ENCODE results near the gene CERS6. TPM values are rescaled to one million over a fixed set of nuclear protein-coding genes. Genes with fewer than 3 reads are reported as not detected.

The CERS6 gene
- total and polyA plus RNA-seq, 2 experiments from 2014 or later: 7.4 to 35.0 TPM

GRCh38 chr2:168751104-168751740, 295.1 kb downstream of the CERS6 start:
- no peak for DNase-seq (ENCODE audit: low spot score)
- peaks cover 1% of the 10 kb centered on the region for H3K27me3 Mint-ChIP-seq (ENCODE audit: insufficient read depth, low read depth, poor library complexity)

GRCh38 chr2:168752361-168752760, 296.3 kb downstream of the CERS6 start:
- H3K4me3 Mint-ChIP-seq: no peak overlapping the region
- ATAC-seq (no peak), DNase-seq (ENCODE audit: low spot score) (no peak)
- H3K27me3 Mint-ChIP-seq (ENCODE audit: insufficient read depth, low read depth, poor library complexity): peaks cover 2% of the 10 kb centered on the region
- no peaks in the 10 kb centered on the region for H3K79me2 ChIP-seq (replicated peaks; ENCODE audit: insufficient read depth)
- H4K20me1 ChIP-seq (replicated peaks; ENCODE audit: insufficient read depth): no peaks in the 10 kb centered on the region
- peaks cover 13% of the 10 kb centered on the region for H3K4me1 ChIP-seq (ENCODE audit: insufficient read depth)
- H3K9me2 ChIP-seq (ENCODE audit: insufficient read depth): no peaks in the 10 kb centered on the region
- H3K27ac ChIP-seq (ENCODE audit: low read depth): no peak overlapping the region
- H2AFZ ChIP-seq: no peak overlapping the region
- no peaks in the 10 kb centered on the region for H3K36me3 ChIP-seq (ENCODE audit: insufficient read depth)
- H3F3A ChIP-seq (replicated peaks; ENCODE audit: low read depth): no peaks in the 10 kb centered on the region
- peaks cover 36% of the 10 kb centered on the region for H3K4me1 Mint-ChIP-seq
- H3K4me2 ChIP-seq: no peak overlapping the region
- no peaks in the 10 kb centered on the region for H3K9me3 Mint-ChIP-seq
- no peak overlapping the region for H3K27ac Mint-ChIP-seq
- no peak overlapping the region for H3K4me3 ChIP-seq
- no peaks in the 10 kb centered on the region for H3K36me3 Mint-ChIP-seq (ENCODE audit: low read depth)
- no peaks in the 10 kb centered on the region for H3K27me3 ChIP-seq (ENCODE audit: insufficient read depth)
- TF ChIP-seq CREB1 (CRISPR knock-in tag; IDR thresholded peaks at IDR 0.05; ENCODE audit: low read depth) (no peak), ZNF462 (CRISPR knock-in tag; IDR thresholded peaks at IDR 0.05) (no peak), JUNB (IDR thresholded peaks at IDR 0.05; ENCODE audit: unreplicated experiment) (no peak), ZNF331 (CRISPR knock-in tag; IDR thresholded peaks at IDR 0.05; ENCODE audit: low read depth) (no peak), NANOG (IDR thresholded peaks at IDR 0.05; ENCODE audit: borderline replicate concordance) (no peak), ETS1 (IDR thresholded peaks at IDR 0.05) (no peak), CTCF (conservative IDR thresholded peaks at IDR 0.05; ENCODE audit: low read depth in 2 of 2) (no peak), EZH2phosphoT487 (IDR thresholded peaks at IDR 0.05; ENCODE audit: unreplicated experiment) (no peak), ZNF114 (CRISPR knock-in tag; IDR thresholded peaks at IDR 0.05) (no peak)

More at GRCh38 chr2:168751104-168751740, 295.1 kb downstream of the CERS6 start:
- H3K4me2 ChIP-seq: no peak overlapping the region
- H3K4me1 ChIP-seq (ENCODE audit: insufficient read depth): peaks cover 13% of the 10 kb centered on the region
- Mint-ChIP-seq H3K4me1 (peaks cover 33% of the 10 kb centered on the region), H3K4me3 (no peak overlapping the region), H3K9me3 (no peaks in the 10 kb centered on the region), H3K27ac (peak overlapping the region; percentile 30), H3K36me3 (ENCODE audit: low read depth) (no peaks in the 10 kb centered on the region)
- no peaks in the 10 kb centered on the region for H4K20me1 ChIP-seq (replicated peaks; ENCODE audit: insufficient read depth)
- H3K79me2 ChIP-seq (replicated peaks; ENCODE audit: insufficient read depth): no peaks in the 10 kb centered on the region
- no peaks in the 10 kb centered on the region for H3K27me3 ChIP-seq (ENCODE audit: insufficient read depth)
- ATAC-seq: no peak
- H3K9me2 ChIP-seq (ENCODE audit: insufficient read depth): no peaks in the 10 kb centered on the region
- H3K4me3 ChIP-seq: no peak overlapping the region
- no peaks in the 10 kb centered on the region for H3F3A ChIP-seq (replicated peaks; ENCODE audit: low read depth)
- no peak overlapping the region for H3K27ac ChIP-seq (ENCODE audit: low read depth)
- H3K36me3 ChIP-seq (ENCODE audit: insufficient read depth): no peaks in the 10 kb centered on the region
- H2AFZ ChIP-seq: no peak overlapping the region
- TF ChIP-seq ETS1 (IDR thresholded peaks at IDR 0.05): no peak
- TF ChIP-seq NANOG (IDR thresholded peaks at IDR 0.05; ENCODE audit: borderline replicate concordance): no peak
